Measurements from ENCODE around the gene ABCA5. TPM values are rescaled to one million over a fixed set of nuclear protein-coding genes. Genes with fewer than 3 reads are reported as not detected.

Gene ABCA5
- polyA plus RNA-seq, 1 experiment, result 8.1 TPM

- ChIA-PET CTCF (interaction anchor here (0.9 kb wide), 1 partner anchor 184 kb away, joined by 3 read pairs; no protein-coding TSS in a partner anchor), POLR2A (no interaction called here)
- Histone ChIP-seq H3K4me3 (ENCODE audit: low read depth, low read length) (no peak overlapping the region), H3K9me3 (ENCODE audit: control insufficient read depth, insufficient read depth, low read length) (no peaks in the 10 kb centered on the region), H3K27me3 (ENCODE audit: control insufficient read depth, insufficient read depth, low read length) (no peaks in the 10 kb centered on the region), H3K27ac (ENCODE audit: low read depth, low read length) (no peak overlapping the region)
- no peak for TF ChIP-seq CTCF (IDR thresholded peaks at IDR 0.05; ENCODE audit: low read depth, low read length)
- no peak for DNase-seq (ENCODE audit: low read depth, low spot score)
Observed at GRCh38 chr17:69339937-69340336, 13.0 kb upstream of the ABCA5 start.

- DNase-seq (ENCODE audit: low read depth, low spot score), result no peak
- Histone ChIP-seq H3K4me3 (ENCODE audit: low read depth, low read length) (no peak overlapping the region), H3K9me3 (ENCODE audit: control insufficient read depth, insufficient read depth, low read length) (no peaks in the 10 kb centered on the region), H3K27me3 (ENCODE audit: control insufficient read depth, insufficient read depth, low read length) (no peaks in the 10 kb centered on the region), H3K27ac (ENCODE audit: low read depth, low read length) (no peak overlapping the region)
- ChIA-PET POLR2A (no interaction called here), CTCF (interaction anchor here (0.6 to 3.9 kb wide), 2 partner anchors 8 to 187 kb away, joined by 5 to 80 read pairs; no protein-coding TSS in a partner anchor)
- TF ChIP-seq CTCF (IDR thresholded peaks at IDR 0.05; ENCODE audit: low read depth, low read length), result no peak
Observed at GRCh38 chr17:69336996-69337395, 10.1 kb upstream of the ABCA5 start.

- Histone ChIP-seq H3K27me3 (ENCODE audit: control insufficient read depth, insufficient read depth, low read length) (no peaks in the 10 kb centered on the region), H3K9me3 (ENCODE audit: control insufficient read depth, insufficient read depth, low read length) (no peaks in the 10 kb centered on the region), H3K27ac (ENCODE audit: low read depth, low read length) (no peak overlapping the region), H3K4me3 (ENCODE audit: low read depth, low read length) (no peak overlapping the region)
- no peak for DNase-seq (ENCODE audit: low read depth, low spot score)
- ChIA-PET POLR2A (no interaction called here), CTCF (interaction anchor here (1.3 to 3.9 kb wide), 4 partner anchors 9 to 242 kb away, joined by 3 to 80 read pairs (median 8); partner anchors contain the start of gene ABCA5)
- no peak for TF ChIP-seq CTCF (IDR thresholded peaks at IDR 0.05; ENCODE audit: low read depth, low read length)
Observed at GRCh38 chr17:69336580-69336979, 9.6 kb upstream of the ABCA5 start.

- no peaks in the 10 kb centered on the region for H3K9me3 ChIP-seq (ENCODE audit: control insufficient read depth, insufficient read depth, low read length)
- H3K27me3 ChIP-seq (ENCODE audit: control insufficient read depth, insufficient read depth, low read length), result no peaks in the 10 kb centered on the region
- H3K4me3 ChIP-seq (ENCODE audit: low read depth, low read length), result no peak overlapping the region
- no peak for DNase-seq (ENCODE audit: low read depth, low spot score)
- H3K27ac ChIP-seq (ENCODE audit: low read depth, low read length), result no peak overlapping the region
- POLR2A ChIA-PET, result no interaction called here
- CTCF ChIA-PET, result interaction anchor here (0.6 to 3.9 kb wide), 25 partner anchors 9 to 1217 kb away, joined by 3 to 80 read pairs (median 4); partner anchors contain the start of gene ABCA5
- peak; percentile 49 for TF ChIP-seq CTCF (IDR thresholded peaks at IDR 0.05; ENCODE audit: low read depth, low read length)
Observed at GRCh38 chr17:69335058-69335457, 8.1 kb upstream of the ABCA5 start.

- no peaks in the 10 kb centered on the region for H3K9me3 ChIP-seq (ENCODE audit: control insufficient read depth, insufficient read depth, low read length)
- POLR2A ChIA-PET, result no interaction called here
- no peak for DNase-seq (ENCODE audit: low read depth, low spot score)
- H3K27me3 ChIP-seq (ENCODE audit: control insufficient read depth, insufficient read depth, low read length), result no peaks in the 10 kb centered on the region
- H3K4me3 ChIP-seq (ENCODE audit: low read depth, low read length), result no peak overlapping the region
- no peak for TF ChIP-seq CTCF (IDR thresholded peaks at IDR 0.05; ENCODE audit: low read depth, low read length)
- no peak overlapping the region for H3K27ac ChIP-seq (ENCODE audit: low read depth, low read length)
- CTCF ChIA-PET, result interaction anchor here (2.4 kb wide), 1 partner anchor 191 kb away, joined by 21 read pairs; no protein-coding TSS in a partner anchor
Observed at GRCh38 chr17:69333561-69333960, 6.6 kb upstream of the ABCA5 start.
